ENCODE measurements around the gene LIPF.

LIPF gene

DNA sequence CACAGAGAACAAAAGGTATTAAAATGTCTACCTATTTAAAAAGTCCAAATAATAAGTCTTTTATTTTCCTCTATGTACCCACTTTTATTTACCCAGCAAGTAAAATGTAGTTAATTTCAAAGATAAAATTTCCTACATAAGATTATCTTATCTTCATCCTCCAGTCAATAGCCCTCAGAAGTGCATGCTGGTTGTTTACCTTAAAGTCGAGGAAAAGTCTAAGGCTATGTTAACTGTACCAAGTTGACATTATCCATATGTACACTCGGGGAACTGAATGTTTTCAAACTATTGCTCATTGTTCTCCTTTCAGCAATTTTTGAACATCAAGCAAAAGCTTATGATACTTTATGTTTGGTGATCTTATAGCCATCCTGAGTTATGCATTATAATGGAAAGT lies 24.1 kb upstream of the LIPF start:
- H3K4me3 ChIP-seq (replicated peaks; ENCODE audit: low read depth, low read length), result no peak overlapping the region
- DNase-seq (ENCODE audit: low read depth), result no peak
- TF ChIP-seq, protein P1, sequence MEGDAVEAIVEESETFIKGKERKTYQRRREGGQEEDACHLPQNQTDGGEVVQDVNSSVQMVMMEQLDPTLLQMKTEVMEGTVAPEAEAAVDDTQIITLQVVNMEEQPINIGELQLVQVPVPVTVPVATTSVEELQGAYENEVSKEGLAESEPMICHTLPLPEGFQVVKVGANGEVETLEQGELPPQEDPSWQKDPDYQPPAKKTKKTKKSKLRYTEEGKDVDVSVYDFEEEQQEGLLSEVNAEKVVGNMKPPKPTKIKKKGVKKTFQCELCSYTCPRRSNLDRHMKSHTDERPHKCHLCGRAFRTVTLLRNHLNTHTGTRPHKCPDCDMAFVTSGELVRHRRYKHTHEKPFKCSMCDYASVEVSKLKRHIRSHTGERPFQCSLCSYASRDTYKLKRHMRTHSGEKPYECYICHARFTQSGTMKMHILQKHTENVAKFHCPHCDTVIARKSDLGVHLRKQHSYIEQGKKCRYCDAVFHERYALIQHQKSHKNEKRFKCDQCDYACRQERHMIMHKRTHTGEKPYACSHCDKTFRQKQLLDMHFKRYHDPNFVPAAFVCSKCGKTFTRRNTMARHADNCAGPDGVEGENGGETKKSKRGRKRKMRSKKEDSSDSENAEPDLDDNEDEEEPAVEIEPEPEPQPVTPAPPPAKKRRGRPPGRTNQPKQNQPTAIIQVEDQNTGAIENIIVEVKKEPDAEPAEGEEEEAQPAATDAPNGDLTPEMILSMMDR (IDR thresholded peaks at IDR 0.05; ENCODE audit: low read length, missing control alignments), result no peak

DNA sequence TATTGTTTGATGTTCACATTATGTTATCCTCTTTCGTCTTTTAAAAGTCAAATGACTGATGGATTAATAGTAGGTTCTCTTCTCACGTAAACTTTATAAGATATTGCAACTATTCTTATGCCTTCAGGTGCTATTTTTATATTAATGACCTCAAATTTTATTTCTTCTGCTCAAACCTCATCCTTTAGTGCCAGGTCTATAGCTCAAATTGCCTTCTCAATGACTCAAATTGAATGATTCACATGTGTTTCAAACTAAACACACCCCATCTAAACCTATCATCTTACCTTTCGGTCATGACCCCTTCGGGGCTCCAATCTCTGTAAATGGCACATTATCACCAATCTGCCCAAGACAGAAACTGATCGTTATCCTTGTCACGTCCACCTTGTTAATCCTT lies 22.0 kb upstream of the LIPF start:
- TF ChIP-seq, protein P1 (IDR thresholded peaks at IDR 0.05; ENCODE audit: low read length, missing control alignments), result no peak
- no peak overlapping the region for H3K4me3 ChIP-seq (replicated peaks; ENCODE audit: low read depth, low read length)
- no peak for DNase-seq (ENCODE audit: low read depth)

DNA sequence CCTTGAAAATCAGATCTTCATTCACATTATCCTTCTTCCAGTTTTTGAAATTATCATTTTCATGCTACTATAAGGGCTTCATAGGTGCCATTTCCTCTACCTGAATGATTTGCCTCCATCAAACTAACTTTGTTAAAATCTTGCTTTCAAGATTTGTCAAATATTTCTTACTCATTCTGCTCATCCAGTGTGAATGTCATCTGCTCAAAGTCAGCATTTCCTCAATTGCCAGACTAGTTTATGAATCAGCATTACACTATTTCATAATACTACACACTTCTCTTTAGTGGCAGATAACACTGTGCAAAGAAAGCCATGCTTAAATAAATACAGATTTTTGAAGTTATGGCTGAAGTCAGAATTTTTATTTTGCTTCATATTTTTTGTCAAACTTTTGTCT lies 21.3 kb upstream of the LIPF start:
- no peak overlapping the region for H3K4me3 ChIP-seq (replicated peaks; ENCODE audit: low read depth, low read length)
- peak; percentile 59 for DNase-seq (ENCODE audit: low read depth)
- TF ChIP-seq, protein P1 (IDR thresholded peaks at IDR 0.05; ENCODE audit: low read length, missing control alignments), result no peak

DNA sequence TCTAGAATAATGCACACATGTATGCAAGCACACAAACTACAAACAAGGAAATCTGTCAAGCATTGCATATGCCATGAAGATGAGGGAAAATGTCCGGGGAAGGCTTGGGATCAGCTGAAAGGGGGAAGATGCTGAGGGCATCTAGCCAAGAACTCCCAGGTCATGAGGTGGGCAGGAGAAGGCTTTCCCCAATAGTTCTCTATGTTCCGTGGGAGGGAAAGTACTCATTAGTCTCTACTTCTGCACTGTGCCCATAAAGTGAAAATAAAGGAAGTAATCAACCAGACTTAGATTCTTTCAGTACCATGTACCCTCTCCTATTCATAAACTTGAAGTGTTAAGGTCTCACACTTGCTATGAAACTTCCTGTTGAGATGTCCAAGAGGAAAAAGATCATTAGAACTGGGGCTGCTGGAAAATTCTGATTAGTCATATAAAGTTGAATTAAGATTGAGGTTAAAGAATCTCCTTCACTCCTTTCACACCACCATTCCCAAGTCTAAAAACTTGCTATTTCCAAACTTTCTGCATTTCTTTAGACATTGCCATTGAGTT lies 17.1 kb upstream of the LIPF start:
- no peak for DNase-seq (ENCODE audit: low read depth)
- no peak overlapping the region for H3K4me3 ChIP-seq (replicated peaks; ENCODE audit: low read depth, low read length)
- TF ChIP-seq, protein P1 (IDR thresholded peaks at IDR 0.05; ENCODE audit: low read length, missing control alignments), result no peak

DNA sequence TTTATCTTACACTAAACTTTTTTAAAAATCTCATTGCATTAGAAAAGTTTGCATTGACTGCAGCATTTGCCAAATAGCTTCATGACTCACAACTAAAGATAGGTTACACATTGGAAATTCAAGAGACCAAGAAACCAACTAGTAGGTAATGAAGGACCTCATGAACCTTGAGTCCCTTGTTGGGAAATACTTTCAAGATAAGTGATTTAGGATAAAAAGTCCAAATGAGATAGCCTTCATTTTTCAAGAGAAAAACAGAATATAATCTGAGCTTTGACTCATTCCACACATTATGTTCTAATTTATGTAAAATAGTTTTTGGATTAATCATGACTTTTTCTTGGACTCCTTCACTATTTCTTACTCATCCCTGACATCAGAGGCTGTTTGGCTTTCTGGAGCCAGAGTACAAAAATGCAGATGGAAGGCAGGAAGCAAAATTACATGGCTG lies 13.1 kb upstream of the LIPF start:
- TF ChIP-seq, protein P1 (IDR thresholded peaks at IDR 0.05; ENCODE audit: low read length, missing control alignments), result no peak
- peak; percentile 92 for DNase-seq (ENCODE audit: low read depth)
- no peak overlapping the region for H3K4me3 ChIP-seq (replicated peaks; ENCODE audit: low read depth, low read length)

DNA sequence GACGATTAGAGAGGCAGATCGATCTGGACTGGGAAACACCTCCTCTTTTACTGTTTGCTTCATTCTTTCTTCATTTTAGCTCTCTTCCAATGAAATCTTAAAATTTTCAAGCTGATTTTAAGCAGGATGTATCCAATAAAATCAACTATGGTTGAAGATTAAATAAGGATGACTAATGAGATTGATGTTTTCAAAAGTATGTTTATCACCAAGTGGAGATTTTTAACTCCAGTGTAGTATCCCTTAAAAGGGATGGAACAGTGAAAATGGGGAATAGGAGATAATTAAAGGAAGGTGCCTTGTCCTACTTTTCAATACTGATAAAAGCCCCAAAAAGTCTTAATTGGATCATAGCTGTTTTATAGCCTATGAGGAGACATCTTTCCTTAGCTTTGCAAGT lies 11.6 kb upstream of the LIPF start:
- no peak for DNase-seq (ENCODE audit: low read depth)
- no peak overlapping the region for H3K4me3 ChIP-seq (replicated peaks; ENCODE audit: low read depth, low read length)
- TF ChIP-seq, protein P1 (IDR thresholded peaks at IDR 0.05; ENCODE audit: low read length, missing control alignments), result no peak

DNA sequence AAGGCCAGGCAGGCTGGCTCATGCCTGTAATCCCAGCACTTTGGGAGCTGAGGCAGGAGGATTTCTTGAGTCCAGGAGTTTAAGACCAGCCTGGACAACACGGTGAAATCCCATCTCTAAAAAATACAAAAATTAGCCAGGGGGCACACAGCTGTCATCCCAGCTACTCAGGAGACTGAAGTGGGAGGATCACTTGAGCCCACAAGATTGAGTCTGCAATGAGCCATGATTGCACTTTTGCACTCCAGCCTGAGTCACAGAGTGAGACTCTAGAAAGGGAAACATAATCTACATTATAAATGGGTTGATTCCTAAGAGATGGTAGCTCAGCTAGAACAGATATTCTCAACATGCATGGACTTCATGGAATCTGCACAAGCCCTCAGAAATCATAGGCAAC lies 6.3 kb upstream of the LIPF start:
- no peak overlapping the region for H3K4me3 ChIP-seq (replicated peaks; ENCODE audit: low read depth, low read length)
- no peak for DNase-seq (ENCODE audit: low read depth)
- TF ChIP-seq, protein P1 (IDR thresholded peaks at IDR 0.05; ENCODE audit: low read length, missing control alignments), result no peak

Data from fibroblast of pulmonary artery (primary cell).